Naive thymus-derived CD4-positive, alpha-beta T cell (primary cell): ENCODE results near the gene LHFPL3. TPM values are rescaled to one million over a fixed set of nuclear protein-coding genes. Genes with fewer than 3 reads are reported as not detected.

Experiments
- ATAC-seq: fragments of 150-1000 bp; cut with Tn5 transposase; 2 replicates; pipeline ENCODE4 v1.10.0; 2021; ENCODE audit warnings: mild to moderate bottlenecking, moderate library complexity
- CTCF ChIA-PET: fragments of 350-600 bp; sonication (Branson Sonifier 250); formaldehyde crosslinking; loops from one replicate; lab custom pipeline; 2021; ENCODE audit warnings: antibody characterized with exemption; lab: Charles Lee
- POLR2A ChIA-PET: fragments of 350-600 bp; sonication (Branson Sonifier 250); formaldehyde crosslinking; loops from one replicate; lab custom pipeline; 2021; ENCODE audit warnings: antibody characterized with exemption, inconsistent platforms; lab: Charles Lee
- DNase-seq, 9 donors: peaks; one replicate each; pipeline versions ENCODE4 v3.0.0 to v3.0.0-alpha.2; 2020 to 2022; ENCODE audit warnings: mixed read lengths in 1 of 9
- H3K27ac ChIP-seq: one replicate; pipeline ENCODE4 v1.7.0; 2013; ENCODE audit warnings: mild to moderate bottlenecking, low read depth, low read length, moderate library complexity
- H3K27me3 ChIP-seq, 2 donors: one replicate each; pipeline ENCODE4 v1.7.0; 2013; ENCODE audit warnings: low read length in 2 of 2, mild to moderate bottlenecking in 2 of 2, moderate library complexity in 2 of 2; ENCODE audit not compliant: control insufficient read depth in 2 of 2, insufficient read depth in 2 of 2
- H3K36me3 ChIP-seq, 3 experiments: 1 replicate in 2 of 3; 2 replicates in 1 of 3; pipeline ENCODE4 v1.7.0; 2013; ENCODE audit warnings: low read length in 3 of 3, mild to moderate bottlenecking in 3 of 3, moderate library complexity in 1 of 3; ENCODE audit not compliant: insufficient read depth in 3 of 3, control insufficient read depth in 2 of 3
- H3K4me1 ChIP-seq, 2 donors: one replicate each; pipeline ENCODE4 v1.7.0; 2013; ENCODE audit warnings: low read length in 2 of 2, mild to moderate bottlenecking in 2 of 2, moderate library complexity in 1 of 2; ENCODE audit not compliant: control insufficient read depth in 2 of 2, insufficient read depth in 2 of 2
- H3K4me3 ChIP-seq: 2 replicates; pipeline ENCODE4 v1.7.0; 2013; ENCODE audit warnings: mild to moderate bottlenecking, low read length
- H3K9me3 ChIP-seq, 3 experiments: 1 replicate in 2 of 3; 2 replicates in 1 of 3; pipeline ENCODE4 v1.7.0; 2013; ENCODE audit warnings: low read length in 3 of 3; ENCODE audit not compliant: control insufficient read depth in 2 of 3
- H3K27ac Mint-ChIP-seq, 9 donors: one replicate each; pipeline ENCODE4 v1.8.0; 2020 to 2022; ENCODE audit warnings: mixed read lengths in 9 of 9, mild to moderate bottlenecking in 8 of 9, moderate library complexity in 5 of 9, inconsistent platforms in 2 of 9
- H3K27me3 Mint-ChIP-seq, 5 donors: one replicate each; pipeline ENCODE4 v1.8.0; 2021 to 2022; ENCODE audit warnings: mixed read lengths in 5 of 5, mild to moderate bottlenecking in 1 of 5
- H3K36me3 Mint-ChIP-seq, 5 donors: one replicate each; pipeline ENCODE4 v1.8.0; 2020 to 2022; ENCODE audit warnings: mixed read lengths in 5 of 5, mild to moderate bottlenecking in 3 of 5, inconsistent platforms in 1 of 5
- H3K4me1 Mint-ChIP-seq, 7 donors: one replicate each; pipeline ENCODE4 v1.8.0; 2020 to 2022; ENCODE audit warnings: mixed read lengths in 7 of 7, mild to moderate bottlenecking in 3 of 7, inconsistent platforms in 1 of 7
- H3K4me3 Mint-ChIP-seq, 10 donors: one replicate each; pipeline ENCODE4 v1.8.0; 2020 to 2022; ENCODE audit warnings: mild to moderate bottlenecking in 10 of 10, mixed read lengths in 10 of 10, moderate library complexity in 6 of 10, inconsistent platforms in 2 of 10
- H3K9me3 Mint-ChIP-seq, 11 donors: one replicate each; pipeline ENCODE4 v1.8.0; 2020 to 2022; ENCODE audit warnings: mixed read lengths in 11 of 11, mild to moderate bottlenecking in 4 of 11, inconsistent platforms in 1 of 11, moderate library complexity in 1 of 11
- intact Hi-C, 2 donors: fragments of 100-400 bp; cut with micrococcal nuclease; formaldehyde crosslinking; loops; one replicate each; pipeline ENCODE4 v1.15.1; 2023
- polyA plus RNA-seq, 2 donors: library from polyadenylated mRNA; unstranded; fragments of 300-500 nt; fragmentation: Illumina TruSeq; gene quantifications; one replicate each; pipeline ENCODE4 v1.2.3, GENCODE V29; 2021
- total RNA-seq, 6 experiments: library from RNA in 5 of 6; stranded (reverse) in 5 of 6; gene quantifications; 1 replicate in 5 of 6; 2 replicates in 1 of 6; pipeline ENCODE4 v1.2.3 and lab custom pipeline; 2021 to 2026

The LHFPL3 gene
- total and polyA plus RNA-seq, 7 experiments from 2014 or later, result not detected

DNA sequence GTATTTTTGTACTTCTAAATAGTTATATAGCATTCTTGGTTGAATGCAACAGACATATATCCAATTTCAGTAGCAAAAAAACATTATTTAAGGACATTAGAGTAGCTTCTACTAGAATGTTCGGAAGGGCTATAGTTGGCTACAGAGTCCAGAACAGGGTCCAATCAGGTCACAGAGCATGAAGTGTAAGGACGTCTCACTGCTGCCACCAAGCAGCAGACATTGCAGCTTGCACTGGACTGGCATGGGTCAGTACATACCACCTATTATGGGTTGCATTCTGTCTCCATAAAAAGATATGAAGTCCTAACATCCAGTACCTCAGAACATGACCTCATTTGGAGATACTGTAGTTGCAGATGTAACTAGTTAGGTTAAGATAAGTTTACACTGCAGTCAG lies 87.3 kb downstream of the LHFPL3 start:
- ChIA-PET CTCF (no interaction called here), POLR2A (no interaction called here)
- H3K4me1 ChIP-seq, result no peaks in the 10 kb centered on the region
- no peak overlapping the region for H3K27ac ChIP-seq
- H3K27me3 ChIP-seq, result no peaks in the 10 kb centered on the region
- H3K9me3 ChIP-seq, result no peaks in the 10 kb centered on the region
- Mint-ChIP-seq H3K4me3 (no peak overlapping the region), H3K36me3 (no peaks in the 10 kb centered on the region), H3K27ac (no peak overlapping the region), H3K9me3 (no peaks in the 10 kb centered on the region), H3K4me1 (peaks cover 0 to 2% (median 0%) of the 10 kb centered on the region in 7 donors), H3K27me3 (peaks cover 0 to 5% (median 0%) of the 10 kb centered on the region in 5 donors)
- ATAC-seq (no peak), DNase-seq (no peak)
- intact Hi-C loops, result no loop called here
- H3K4me3 ChIP-seq, result no peak overlapping the region
- no peaks in the 10 kb centered on the region for H3K36me3 ChIP-seq

DNA sequence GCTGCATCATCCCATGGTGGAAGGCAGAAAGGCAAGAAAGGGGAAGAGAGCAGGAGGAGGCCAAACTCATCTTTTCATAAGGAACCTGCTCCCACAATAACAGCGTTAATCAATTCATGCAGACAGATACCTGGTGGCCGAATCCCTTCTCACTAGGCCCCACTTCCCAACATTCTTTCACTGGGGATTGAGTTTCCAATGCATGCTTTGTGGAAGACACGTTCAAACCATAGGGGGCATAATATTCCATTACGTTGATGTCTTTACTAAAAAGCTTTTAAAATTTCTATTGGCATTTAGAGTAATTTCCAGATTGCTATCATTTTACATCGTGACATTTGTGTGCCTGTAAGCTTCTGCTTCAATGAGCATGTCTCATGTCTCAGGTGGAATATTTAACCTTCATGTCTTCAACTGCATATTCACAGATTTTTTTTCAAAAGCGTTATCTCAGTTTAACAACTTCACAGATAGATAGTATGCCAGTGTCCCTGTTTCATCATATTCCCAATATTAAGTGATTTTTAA lies 88.5 kb downstream of the LHFPL3 start:
- H3K4me3 ChIP-seq, result no peak overlapping the region
- intact Hi-C loops, result no loop called here
- H3K27ac ChIP-seq, result no peak overlapping the region
- no peak overlapping the region for H3K27ac Mint-ChIP-seq
- peaks cover 0 to 2% (median 0%) of the 10 kb centered on the region in 7 donors for H3K4me1 Mint-ChIP-seq
- H3K36me3 Mint-ChIP-seq, result no peaks in the 10 kb centered on the region
- H3K9me3 ChIP-seq, result no peaks in the 10 kb centered on the region
- H3K36me3 ChIP-seq, result no peaks in the 10 kb centered on the region
- H3K9me3 Mint-ChIP-seq, result no peaks in the 10 kb centered on the region
- no peaks in the 10 kb centered on the region for H3K4me1 ChIP-seq
- no peak for DNase-seq
- ChIA-PET POLR2A (no interaction called here), CTCF (no interaction called here)
- H3K4me3 Mint-ChIP-seq, result no peak overlapping the region
- peaks cover 0 to 5% (median 0%) of the 10 kb centered on the region in 5 donors for H3K27me3 Mint-ChIP-seq
- no peak for ATAC-seq
- H3K27me3 ChIP-seq, result no peaks in the 10 kb centered on the region

DNA sequence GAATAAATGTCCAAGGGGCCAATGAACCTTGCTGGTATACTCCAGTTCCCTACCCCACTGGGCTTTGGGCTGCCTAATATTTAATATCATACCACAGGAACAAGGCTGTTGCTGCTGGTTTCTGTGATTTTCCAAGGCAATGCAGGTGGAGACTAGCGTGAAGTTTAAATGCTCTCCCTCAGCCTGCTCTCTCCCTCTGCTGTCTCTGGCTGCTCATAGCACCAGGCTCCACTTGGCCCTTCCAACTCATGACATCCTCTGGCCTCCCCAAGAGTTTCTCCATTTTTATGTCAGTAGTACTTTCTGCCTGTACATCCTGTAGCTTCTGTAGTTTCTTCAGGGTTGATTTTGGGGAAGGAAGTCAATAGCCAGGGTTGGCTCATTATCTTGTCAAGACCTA lies 103.5 kb downstream of the LHFPL3 start:
- CTCF ChIA-PET, result no interaction called here

DNA sequence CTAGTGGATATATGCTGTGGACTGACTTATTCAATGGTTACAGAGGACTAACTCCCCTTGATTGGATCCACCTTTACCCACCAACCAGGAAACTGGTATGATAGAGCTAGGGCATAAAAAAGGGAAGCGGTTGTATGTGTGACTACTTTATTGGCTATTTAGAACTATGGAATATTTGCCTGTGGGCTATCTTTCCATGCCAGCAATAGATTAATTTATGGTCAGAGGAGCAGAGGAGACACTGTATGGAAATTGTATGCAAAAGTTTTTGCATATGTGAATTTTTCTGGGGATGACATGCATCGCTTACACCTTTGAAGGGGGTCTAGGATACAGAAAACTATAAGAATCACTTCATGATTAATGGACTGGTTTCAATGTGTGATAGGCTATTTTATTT lies 105.7 kb downstream of the LHFPL3 start:
- ATAC-seq, result no peak
- intact Hi-C loops, result no loop called here
- Histone ChIP-seq H3K27me3 (no peaks in the 10 kb centered on the region), H3K27ac (no peak overlapping the region), H3K4me1 (no peaks in the 10 kb centered on the region), H3K4me3 (no peak overlapping the region), H3K9me3 (no peaks in the 10 kb centered on the region), H3K36me3 (no peaks in the 10 kb centered on the region)
- no peaks in the 10 kb centered on the region for H3K36me3 Mint-ChIP-seq
- POLR2A ChIA-PET, result no interaction called here
- peaks cover 0 to 9% (median 2%) of the 10 kb centered on the region in 11 donors for H3K9me3 Mint-ChIP-seq
- H3K27ac Mint-ChIP-seq, result no peak overlapping the region
- no peaks in the 10 kb centered on the region for H3K4me1 Mint-ChIP-seq
- peaks cover 0 to 30% (median 20%) of the 10 kb centered on the region in 5 donors for H3K27me3 Mint-ChIP-seq
- CTCF ChIA-PET, result no interaction called here
- no peak for DNase-seq
- no peak overlapping the region for H3K4me3 Mint-ChIP-seq

More for the DNA sequence above, 103.5 kb downstream of the LHFPL3 start:
- no peak overlapping the region for H3K27ac ChIP-seq
- H3K9me3 Mint-ChIP-seq, result peaks cover 0 to 9% (median 0%) of the 10 kb centered on the region in 11 donors
- DNase-seq, result no peak
- no peak overlapping the region for H3K27ac Mint-ChIP-seq
- H3K4me3 ChIP-seq, result no peak overlapping the region
- no peaks in the 10 kb centered on the region for H3K9me3 ChIP-seq
- POLR2A ChIA-PET, result no interaction called here
- H3K4me1 ChIP-seq, result no peaks in the 10 kb centered on the region
- no peaks in the 10 kb centered on the region for H3K27me3 ChIP-seq
- H3K36me3 Mint-ChIP-seq, result no peaks in the 10 kb centered on the region
- H3K4me1 Mint-ChIP-seq, result no peaks in the 10 kb centered on the region
- peaks cover 0 to 23% (median 19%) of the 10 kb centered on the region in 5 donors for H3K27me3 Mint-ChIP-seq
- intact Hi-C loops, result no loop called here
- H3K36me3 ChIP-seq, result no peaks in the 10 kb centered on the region
- ATAC-seq, result no peak
- H3K4me3 Mint-ChIP-seq, result no peak overlapping the region

DNA sequence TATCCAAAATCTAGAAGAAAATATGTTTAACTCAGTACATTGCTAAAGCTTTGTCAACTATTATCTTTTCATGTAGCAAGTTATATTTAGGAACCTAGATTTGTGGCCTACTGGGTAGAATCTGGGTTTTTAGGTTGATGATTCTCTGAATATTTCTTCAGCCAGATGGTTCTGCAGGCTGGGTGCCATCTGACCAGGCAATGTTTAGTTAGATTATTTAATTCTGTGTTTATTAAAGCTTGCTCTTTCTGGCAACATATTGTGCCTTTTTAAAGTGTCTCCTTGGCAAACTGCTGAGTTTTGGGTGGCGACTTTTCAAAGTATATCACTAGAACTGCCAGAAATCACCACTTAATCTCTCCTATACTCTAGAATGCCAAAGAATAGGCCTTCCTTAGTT lies 114.1 kb downstream of the LHFPL3 start:
- H3K4me1 Mint-ChIP-seq, result no peaks in the 10 kb centered on the region
- H3K4me3 Mint-ChIP-seq, result no peak overlapping the region
- H3K4me3 ChIP-seq, result no peak overlapping the region
- DNase-seq (no peak), ATAC-seq (no peak)
- H3K27me3 ChIP-seq, result no peaks in the 10 kb centered on the region
- no peaks in the 10 kb centered on the region for H3K4me1 ChIP-seq
- no peaks in the 10 kb centered on the region for H3K9me3 ChIP-seq
- no peak overlapping the region for H3K27ac ChIP-seq
- H3K27ac Mint-ChIP-seq, result no peak overlapping the region
- H3K36me3 Mint-ChIP-seq, result no peaks in the 10 kb centered on the region
- H3K27me3 Mint-ChIP-seq, result peaks cover 0 to 5% (median 3%) of the 10 kb centered on the region in 5 donors
- ChIA-PET CTCF (no interaction called here), POLR2A (no interaction called here)
- H3K9me3 Mint-ChIP-seq, result peaks cover 0 to 6% (median 0%) of the 10 kb centered on the region in 11 donors
- intact Hi-C loops, result no loop called here
- no peaks in the 10 kb centered on the region for H3K36me3 ChIP-seq

DNA sequence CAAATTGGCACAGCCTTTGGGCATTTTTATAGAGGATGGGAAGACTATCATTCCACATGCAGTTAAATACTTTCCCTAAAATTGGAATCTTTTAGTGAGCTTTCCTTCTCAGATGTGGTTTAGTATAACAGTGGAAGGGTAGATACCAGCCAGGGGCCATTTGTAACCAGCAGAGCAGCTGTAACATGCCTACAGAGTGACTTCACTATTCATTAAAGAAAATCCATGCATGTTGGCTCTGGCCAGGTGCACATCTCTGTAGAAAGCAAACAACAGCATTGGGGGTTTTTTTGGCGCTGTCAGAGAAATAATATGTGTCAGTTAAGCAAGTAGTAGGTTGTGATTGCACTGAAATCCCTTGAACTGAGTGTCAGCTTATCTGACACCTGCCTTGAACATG lies 115.6 kb downstream of the LHFPL3 start:
- no peaks in the 10 kb centered on the region for H3K4me1 ChIP-seq
- no peak overlapping the region for H3K27ac Mint-ChIP-seq
- no peaks in the 10 kb centered on the region for H3K27me3 ChIP-seq
- DNase-seq (no peak), ATAC-seq (no peak)
- peaks cover 0 to 2% (median 0%) of the 10 kb centered on the region in 11 donors for H3K9me3 Mint-ChIP-seq
- CTCF ChIA-PET, result no interaction called here
- H3K27me3 Mint-ChIP-seq, result peaks cover 0 to 11% (median 0%) of the 10 kb centered on the region in 5 donors
- no peak overlapping the region for H3K27ac ChIP-seq
- H3K4me1 Mint-ChIP-seq, result no peaks in the 10 kb centered on the region
- H3K4me3 ChIP-seq, result no peak overlapping the region
- H3K4me3 Mint-ChIP-seq, result no peak overlapping the region
- POLR2A ChIA-PET, result no interaction called here
- intact Hi-C loops, result no loop called here
- H3K9me3 ChIP-seq, result no peaks in the 10 kb centered on the region
- H3K36me3 Mint-ChIP-seq, result no peaks in the 10 kb centered on the region
- no peaks in the 10 kb centered on the region for H3K36me3 ChIP-seq

DNA sequence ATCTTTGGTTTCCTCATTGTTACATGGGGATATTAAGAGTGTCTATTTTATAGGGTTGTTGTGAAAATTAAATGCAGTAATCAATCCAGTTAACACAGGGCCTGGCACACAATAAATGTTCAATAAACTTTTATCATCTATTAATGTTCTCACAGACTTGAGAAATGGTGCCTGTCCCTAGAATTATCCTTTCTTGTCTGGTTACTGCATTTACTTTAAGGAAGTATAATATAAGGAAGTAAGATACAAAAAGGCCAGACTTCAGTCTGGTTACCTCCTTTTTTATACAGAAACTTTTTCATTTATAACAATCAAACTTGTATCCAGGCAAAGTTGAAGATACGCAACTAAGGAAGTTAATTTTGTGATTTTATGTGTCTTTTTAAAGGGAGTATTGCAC lies 117.0 kb downstream of the LHFPL3 start:
- no peak overlapping the region for H3K4me3 Mint-ChIP-seq
- DNase-seq (no peak), ATAC-seq (no peak)
- H3K27ac ChIP-seq, result no peak overlapping the region
- H3K36me3 ChIP-seq, result no peaks in the 10 kb centered on the region
- H3K4me1 Mint-ChIP-seq, result no peaks in the 10 kb centered on the region
- H3K9me3 Mint-ChIP-seq, result peaks cover 0 to 2% (median 0%) of the 10 kb centered on the region in 11 donors
- no peaks in the 10 kb centered on the region for H3K36me3 Mint-ChIP-seq
- no peak overlapping the region for H3K4me3 ChIP-seq
- no peaks in the 10 kb centered on the region for H3K27me3 ChIP-seq
- ChIA-PET CTCF (no interaction called here), POLR2A (no interaction called here)
- intact Hi-C loops, result no loop called here
- no peak overlapping the region for H3K27ac Mint-ChIP-seq
- H3K9me3 ChIP-seq, result no peaks in the 10 kb centered on the region
- H3K27me3 Mint-ChIP-seq, result peaks cover 0 to 11% (median 0%) of the 10 kb centered on the region in 5 donors
- no peaks in the 10 kb centered on the region for H3K4me1 ChIP-seq
